ENCODE measurements around the gene CD79B. TPM values are rescaled to one million over a fixed set of nuclear protein-coding genes. Genes with fewer than 3 reads are reported as not detected.

Gene CD79B
- total RNA-seq, 1 experiment from 2014 or later: not detected

DNA sequence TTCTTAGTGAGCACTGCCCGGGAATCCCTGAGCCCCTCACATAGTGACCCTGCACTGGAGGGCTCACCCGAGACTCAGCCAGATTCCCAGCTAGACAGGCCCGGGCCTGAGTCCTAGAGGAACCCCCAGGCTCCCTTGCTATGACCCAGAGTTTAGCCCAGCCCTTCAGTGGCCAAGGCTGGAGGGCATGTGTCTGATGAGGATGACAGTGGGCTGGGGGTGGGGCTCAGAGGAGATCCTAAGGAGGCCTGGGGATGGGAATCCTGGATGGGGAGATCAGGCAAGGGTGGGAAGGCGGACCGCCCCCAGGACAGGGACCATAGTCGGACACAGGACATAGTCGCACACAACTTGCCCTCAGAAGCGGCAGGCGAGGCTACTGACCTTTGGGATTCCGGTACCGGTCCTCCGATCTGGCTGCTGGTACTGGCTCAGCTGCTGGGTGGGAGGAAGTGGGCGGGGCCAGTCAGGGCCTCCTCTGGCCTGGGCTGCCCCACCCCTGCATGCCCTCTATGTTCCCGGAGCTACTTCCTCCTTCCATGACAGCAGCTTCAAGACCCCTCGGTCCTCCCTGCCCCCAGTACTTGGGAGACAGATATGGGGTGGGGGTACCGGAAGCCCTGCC is 1.1 kb downstream of the CD79B start:
- POLR2A ChIA-PET: no interaction called here
- Histone ChIP-seq H3K36me3 (ENCODE audit: control insufficient read depth, insufficient read depth, low read length) (no peaks in the 10 kb centered on the region), H3K4me1 (ENCODE audit: control insufficient read depth, insufficient read depth, low read length) (no peaks in the 10 kb centered on the region), H3K27ac (ENCODE audit: low read length) (no peak overlapping the region), H3K27me3 (ENCODE audit: control insufficient read depth, insufficient read depth, low read length) (no peaks in the 10 kb centered on the region), H3K9me3 (ENCODE audit: control insufficient read depth, insufficient read depth, low read depth, low read length) (no peaks in the 10 kb centered on the region), H3K4me3 (ENCODE audit: low read depth in 2 of 2, low read length in 2 of 2) (no peak overlapping the region)
- no peak for DNase-seq (ENCODE audit: low read depth, low spot score)
- in situ Hi-C loops (cut with HindIII; ENCODE audit: low pct_unique_long_range_greater_than_20kb, low sequenced_read_pairs): no loop called here
- ATAC-seq: no peak
- CTCF ChIA-PET: no interaction called here
- BruUV-seq (replicated peaks): no TSS peak
- intact Hi-C loops (cut with micrococcal nuclease; ENCODE audit: unreplicated experiment): no loop called here
- TF ChIP-seq POLR2AphosphoS5 (IDR thresholded peaks at IDR 0.05; ENCODE audit: low read depth, low read length) (no peak), TCF7L2 (IDR thresholded peaks at IDR 0.05; ENCODE audit: low read depth, low read length) (no peak)
- TF ChIP-seq, protein P1, sequence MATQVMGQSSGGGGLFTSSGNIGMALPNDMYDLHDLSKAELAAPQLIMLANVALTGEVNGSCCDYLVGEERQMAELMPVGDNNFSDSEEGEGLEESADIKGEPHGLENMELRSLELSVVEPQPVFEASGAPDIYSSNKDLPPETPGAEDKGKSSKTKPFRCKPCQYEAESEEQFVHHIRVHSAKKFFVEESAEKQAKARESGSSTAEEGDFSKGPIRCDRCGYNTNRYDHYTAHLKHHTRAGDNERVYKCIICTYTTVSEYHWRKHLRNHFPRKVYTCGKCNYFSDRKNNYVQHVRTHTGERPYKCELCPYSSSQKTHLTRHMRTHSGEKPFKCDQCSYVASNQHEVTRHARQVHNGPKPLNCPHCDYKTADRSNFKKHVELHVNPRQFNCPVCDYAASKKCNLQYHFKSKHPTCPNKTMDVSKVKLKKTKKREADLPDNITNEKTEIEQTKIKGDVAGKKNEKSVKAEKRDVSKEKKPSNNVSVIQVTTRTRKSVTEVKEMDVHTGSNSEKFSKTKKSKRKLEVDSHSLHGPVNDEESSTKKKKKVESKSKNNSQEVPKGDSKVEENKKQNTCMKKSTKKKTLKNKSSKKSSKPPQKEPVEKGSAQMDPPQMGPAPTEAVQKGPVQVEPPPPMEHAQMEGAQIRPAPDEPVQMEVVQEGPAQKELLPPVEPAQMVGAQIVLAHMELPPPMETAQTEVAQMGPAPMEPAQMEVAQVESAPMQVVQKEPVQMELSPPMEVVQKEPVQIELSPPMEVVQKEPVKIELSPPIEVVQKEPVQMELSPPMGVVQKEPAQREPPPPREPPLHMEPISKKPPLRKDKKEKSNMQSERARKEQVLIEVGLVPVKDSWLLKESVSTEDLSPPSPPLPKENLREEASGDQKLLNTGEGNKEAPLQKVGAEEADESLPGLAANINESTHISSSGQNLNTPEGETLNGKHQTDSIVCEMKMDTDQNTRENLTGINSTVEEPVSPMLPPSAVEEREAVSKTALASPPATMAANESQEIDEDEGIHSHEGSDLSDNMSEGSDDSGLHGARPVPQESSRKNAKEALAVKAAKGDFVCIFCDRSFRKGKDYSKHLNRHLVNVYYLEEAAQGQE (IDR thresholded peaks at IDR 0.05; ENCODE audit: insufficient read depth in 1 of 2, low read depth in 2 of 2, low read length in 1 of 2): no peak

DNA sequence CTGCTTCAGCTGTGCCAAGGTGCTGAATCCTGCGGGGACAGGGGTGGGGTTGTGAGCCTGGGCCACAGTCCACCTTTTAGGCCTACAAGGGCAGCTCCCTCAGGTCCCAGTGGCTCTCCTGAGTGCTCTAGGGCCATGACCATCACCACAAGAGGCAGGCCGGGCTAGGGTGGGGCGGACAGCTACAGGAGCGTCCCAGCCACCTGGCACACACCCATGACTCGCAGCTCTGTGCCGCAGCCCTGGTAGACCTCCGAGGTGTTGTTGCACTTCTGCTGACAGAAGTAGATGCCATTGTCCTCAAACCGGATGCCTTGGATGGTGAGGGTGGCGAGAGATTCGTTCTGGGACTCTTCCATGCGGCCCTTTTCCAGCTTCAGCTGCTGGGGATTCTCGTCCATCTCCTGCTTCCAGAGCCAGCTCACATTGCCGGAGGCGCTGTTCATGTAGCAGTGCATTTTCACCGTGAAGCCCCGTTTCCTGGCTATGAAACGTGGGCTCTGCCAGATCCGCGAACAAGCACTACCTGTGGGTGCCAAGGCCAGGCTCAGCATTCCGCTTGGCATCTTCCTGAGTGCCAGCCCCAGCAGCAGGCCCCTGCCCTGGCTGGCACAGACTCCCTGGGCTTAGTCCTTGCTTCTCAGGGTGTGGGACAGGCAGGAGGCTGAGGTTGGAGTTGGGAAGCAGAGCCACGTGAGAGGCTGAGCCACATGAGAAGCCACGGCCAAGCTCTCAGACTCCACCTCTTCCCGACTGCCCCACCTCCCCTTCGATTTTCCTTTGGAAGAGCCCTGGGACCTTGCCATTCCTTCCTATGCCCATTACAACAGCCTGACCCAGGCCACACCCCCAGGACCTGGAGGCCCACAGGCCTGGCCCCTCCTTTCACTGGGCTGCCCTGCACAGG is 2.0 kb downstream of the CD79B start:
- ATAC-seq: no peak

More for the DNA sequence above, 2.0 kb downstream of the CD79B start:
- in situ Hi-C loops (cut with HindIII; ENCODE audit: low pct_unique_long_range_greater_than_20kb, low sequenced_read_pairs): no loop called here
- DNase-seq (ENCODE audit: low read depth, low spot score): no peak
- TF ChIP-seq, protein P2, sequence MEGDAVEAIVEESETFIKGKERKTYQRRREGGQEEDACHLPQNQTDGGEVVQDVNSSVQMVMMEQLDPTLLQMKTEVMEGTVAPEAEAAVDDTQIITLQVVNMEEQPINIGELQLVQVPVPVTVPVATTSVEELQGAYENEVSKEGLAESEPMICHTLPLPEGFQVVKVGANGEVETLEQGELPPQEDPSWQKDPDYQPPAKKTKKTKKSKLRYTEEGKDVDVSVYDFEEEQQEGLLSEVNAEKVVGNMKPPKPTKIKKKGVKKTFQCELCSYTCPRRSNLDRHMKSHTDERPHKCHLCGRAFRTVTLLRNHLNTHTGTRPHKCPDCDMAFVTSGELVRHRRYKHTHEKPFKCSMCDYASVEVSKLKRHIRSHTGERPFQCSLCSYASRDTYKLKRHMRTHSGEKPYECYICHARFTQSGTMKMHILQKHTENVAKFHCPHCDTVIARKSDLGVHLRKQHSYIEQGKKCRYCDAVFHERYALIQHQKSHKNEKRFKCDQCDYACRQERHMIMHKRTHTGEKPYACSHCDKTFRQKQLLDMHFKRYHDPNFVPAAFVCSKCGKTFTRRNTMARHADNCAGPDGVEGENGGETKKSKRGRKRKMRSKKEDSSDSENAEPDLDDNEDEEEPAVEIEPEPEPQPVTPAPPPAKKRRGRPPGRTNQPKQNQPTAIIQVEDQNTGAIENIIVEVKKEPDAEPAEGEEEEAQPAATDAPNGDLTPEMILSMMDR (IDR thresholded peaks at IDR 0.05): no peak
- CTCF ChIA-PET: no interaction called here
- intact Hi-C loops (cut with micrococcal nuclease; ENCODE audit: unreplicated experiment): no loop called here
- POLR2A ChIA-PET: no interaction called here
- Histone ChIP-seq H3K9me3 (ENCODE audit: control insufficient read depth, insufficient read depth, low read depth, low read length) (no peaks in the 10 kb centered on the region), H3K36me3 (ENCODE audit: control insufficient read depth, insufficient read depth, low read length) (no peaks in the 10 kb centered on the region), H3K4me3 (ENCODE audit: low read depth in 2 of 2, low read length in 2 of 2) (no peak overlapping the region), H3K27ac (ENCODE audit: low read length) (no peak overlapping the region), H3K4me1 (ENCODE audit: control insufficient read depth, insufficient read depth, low read length) (no peaks in the 10 kb centered on the region), H3K27me3 (ENCODE audit: control insufficient read depth, insufficient read depth, low read length) (no peaks in the 10 kb centered on the region)
- BruUV-seq (replicated peaks): no TSS peak
